ENCODE results near the gene TSSK3. TPM values are rescaled to one million over a fixed set of nuclear protein-coding genes. Genes with fewer than 3 reads are reported as not detected.

The TSSK3 gene
- total RNA-seq, 1 experiment from 2014 or later = 1.6 TPM

DNA sequence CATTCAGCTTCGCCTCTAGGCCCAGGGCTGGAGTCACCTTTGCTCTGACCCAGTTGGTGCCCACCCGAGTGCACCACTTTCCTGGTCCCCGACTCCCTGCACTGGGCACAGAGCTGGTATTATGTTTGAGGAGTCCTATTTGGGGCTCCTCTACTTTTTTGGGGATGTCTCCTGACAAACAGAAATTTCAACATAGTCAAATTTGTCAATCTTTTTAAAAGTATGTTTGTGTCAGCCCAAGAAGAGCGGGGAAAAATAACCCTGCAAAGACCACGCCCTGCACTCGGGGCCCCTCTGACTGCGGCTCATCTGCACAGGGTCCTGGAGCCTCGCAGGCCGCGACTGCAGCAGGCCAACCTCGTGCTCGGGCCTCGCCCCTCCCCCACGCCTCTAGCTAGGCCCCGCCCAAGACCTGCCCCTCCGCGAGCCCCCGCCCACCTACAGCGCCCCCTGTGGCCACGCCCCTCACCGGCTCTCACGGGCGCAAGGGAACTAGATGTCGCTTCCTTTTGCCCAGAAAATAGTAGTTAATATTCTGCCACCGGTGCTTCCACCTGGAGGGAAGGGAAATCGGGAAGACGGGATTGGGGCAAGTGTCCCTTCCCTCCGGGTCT, 11.4 kb upstream of the TSSK3 start (continued):
- TF ChIP-seq, protein P1, sequence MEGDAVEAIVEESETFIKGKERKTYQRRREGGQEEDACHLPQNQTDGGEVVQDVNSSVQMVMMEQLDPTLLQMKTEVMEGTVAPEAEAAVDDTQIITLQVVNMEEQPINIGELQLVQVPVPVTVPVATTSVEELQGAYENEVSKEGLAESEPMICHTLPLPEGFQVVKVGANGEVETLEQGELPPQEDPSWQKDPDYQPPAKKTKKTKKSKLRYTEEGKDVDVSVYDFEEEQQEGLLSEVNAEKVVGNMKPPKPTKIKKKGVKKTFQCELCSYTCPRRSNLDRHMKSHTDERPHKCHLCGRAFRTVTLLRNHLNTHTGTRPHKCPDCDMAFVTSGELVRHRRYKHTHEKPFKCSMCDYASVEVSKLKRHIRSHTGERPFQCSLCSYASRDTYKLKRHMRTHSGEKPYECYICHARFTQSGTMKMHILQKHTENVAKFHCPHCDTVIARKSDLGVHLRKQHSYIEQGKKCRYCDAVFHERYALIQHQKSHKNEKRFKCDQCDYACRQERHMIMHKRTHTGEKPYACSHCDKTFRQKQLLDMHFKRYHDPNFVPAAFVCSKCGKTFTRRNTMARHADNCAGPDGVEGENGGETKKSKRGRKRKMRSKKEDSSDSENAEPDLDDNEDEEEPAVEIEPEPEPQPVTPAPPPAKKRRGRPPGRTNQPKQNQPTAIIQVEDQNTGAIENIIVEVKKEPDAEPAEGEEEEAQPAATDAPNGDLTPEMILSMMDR (IDR thresholded peaks at IDR 0.05 in 2 of 3, conservative IDR thresholded peaks at IDR 0.05 in 1 of 3; ENCODE audit: borderline replicate concordance in 1 of 3, insufficient read depth in 1 of 3, low read depth in 2 of 3, low read length in 2 of 3) = peak in 2 of 3 experiments; percentile 54 to 58; a peak in 3 of 6 replicates
- no peak for TF ChIP-seq TCF7L2 (IDR thresholded peaks at IDR 0.05; ENCODE audit: borderline replicate concordance, extremely low read depth, insufficient read depth, insufficient read length)
- TF ChIP-seq, protein P2, sequence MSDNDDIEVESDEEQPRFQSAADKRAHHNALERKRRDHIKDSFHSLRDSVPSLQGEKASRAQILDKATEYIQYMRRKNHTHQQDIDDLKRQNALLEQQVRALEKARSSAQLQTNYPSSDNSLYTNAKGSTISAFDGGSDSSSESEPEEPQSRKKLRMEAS (IDR thresholded peaks at IDR 0.05) = peak; percentile 98
- TF ChIP-seq, protein P3, sequence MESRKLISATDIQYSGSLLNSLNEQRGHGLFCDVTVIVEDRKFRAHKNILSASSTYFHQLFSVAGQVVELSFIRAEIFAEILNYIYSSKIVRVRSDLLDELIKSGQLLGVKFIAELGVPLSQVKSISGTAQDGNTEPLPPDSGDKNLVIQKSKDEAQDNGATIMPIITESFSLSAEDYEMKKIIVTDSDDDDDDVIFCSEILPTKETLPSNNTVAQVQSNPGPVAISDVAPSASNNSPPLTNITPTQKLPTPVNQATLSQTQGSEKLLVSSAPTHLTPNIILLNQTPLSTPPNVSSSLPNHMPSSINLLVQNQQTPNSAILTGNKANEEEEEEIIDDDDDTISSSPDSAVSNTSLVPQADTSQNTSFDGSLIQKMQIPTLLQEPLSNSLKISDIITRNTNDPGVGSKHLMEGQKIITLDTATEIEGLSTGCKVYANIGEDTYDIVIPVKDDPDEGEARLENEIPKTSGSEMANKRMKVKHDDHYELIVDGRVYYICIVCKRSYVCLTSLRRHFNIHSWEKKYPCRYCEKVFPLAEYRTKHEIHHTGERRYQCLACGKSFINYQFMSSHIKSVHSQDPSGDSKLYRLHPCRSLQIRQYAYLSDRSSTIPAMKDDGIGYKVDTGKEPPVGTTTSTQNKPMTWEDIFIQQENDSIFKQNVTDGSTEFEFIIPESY (IDR thresholded peaks at IDR 0.05; ENCODE audit: extremely low read depth, insufficient replicate concordance, low read length) = no peak
- no peak for TF ChIP-seq ELF1 (IDR thresholded peaks at IDR 0.05; ENCODE audit: borderline replicate concordance, low read depth)
- peak; percentile 80; the same call in 1 of the 2 replicates for TF ChIP-seq ZFX (IDR thresholded peaks at IDR 0.05)
- no peak for TF ChIP-seq ZNF274 (IDR thresholded peaks at IDR 0.05; ENCODE audit: low read depth, low read length)
- peak; percentile 63 for TF ChIP-seq SP1 (IDR thresholded peaks at IDR 0.05; ENCODE audit: low read depth)
- no peak for TF ChIP-seq JUND (IDR thresholded peaks at IDR 0.05)
- no peak for TF ChIP-seq POLR2AphosphoS5 (IDR thresholded peaks at IDR 0.05; ENCODE audit: low read depth, low read length)
- TF ChIP-seq CEBPB (IDR thresholded peaks at IDR 0.05; ENCODE audit: low read depth) = no peak
- TF ChIP-seq YY1 (IDR thresholded peaks at IDR 0.05; ENCODE audit: extremely low read depth, insufficient replicate concordance, low read depth, low read length) = no peak
- no peak for TF ChIP-seq EZH2 (IDR thresholded peaks at IDR 0.05)
- no peak for TF ChIP-seq RAD21 (IDR thresholded peaks at IDR 0.05; ENCODE audit: low read depth)
- TF ChIP-seq SRF (IDR thresholded peaks at IDR 0.05; ENCODE audit: low read depth) = no peak

Data from HCT116 (cell line).